ENCODE data around the gene NINL.
A peak's percentile ranks its signal among the peaks of the same experiment; 100 is the strongest.
"Not testable (repeated sequence)": the region's sequence is repeated elsewhere in the genome, so short reads cannot be mapped to it uniquely, and the experiment has no call there.

NINL gene

DNA sequence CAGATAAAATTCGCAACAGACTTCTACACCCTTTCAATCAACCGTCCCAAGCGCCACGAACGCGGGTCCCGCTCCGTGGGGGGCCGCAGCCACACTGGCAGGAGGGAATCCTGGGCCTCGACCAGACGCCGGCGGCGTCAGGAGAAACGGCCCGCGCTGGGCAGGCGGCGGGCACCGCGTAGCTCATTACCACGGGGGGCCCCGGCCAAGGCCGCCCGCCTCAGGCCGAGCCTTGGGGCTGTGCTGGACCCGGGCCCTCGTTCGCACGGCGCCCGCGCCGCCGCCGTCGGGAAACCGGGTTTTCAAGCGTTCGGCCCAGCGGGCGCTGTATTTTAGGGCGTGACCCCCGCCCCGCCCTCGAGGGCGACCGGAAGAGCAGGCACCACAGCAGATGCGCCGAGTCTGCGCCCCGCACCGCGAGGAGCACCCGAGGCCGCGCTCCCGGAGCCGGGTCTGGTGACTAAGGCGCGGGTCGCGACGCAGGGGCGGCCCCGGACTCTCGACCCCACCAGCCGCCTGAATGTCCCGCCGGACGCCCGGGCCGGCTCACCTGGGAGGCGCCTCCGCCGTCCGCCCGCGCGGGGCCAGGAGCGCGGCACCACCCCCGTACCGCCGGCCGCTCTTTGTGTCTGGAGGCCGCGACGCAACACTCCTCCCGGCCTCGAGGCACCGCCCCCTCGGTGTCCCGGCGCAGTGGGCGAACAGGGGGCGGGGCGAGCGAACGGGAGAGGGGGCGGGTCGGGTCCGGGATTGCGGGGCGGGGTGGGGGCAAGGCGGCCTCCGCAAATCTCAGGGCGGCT lies at the start of gene NINL:
TSS of gene NINL (minus strand) at position 627 of the 800 bp plus-strand sequence. CDS start 58,944 bp downstream, outside the sequence.
- peak in 1 of 3 donors; percentile 21 for DNase-seq (ENCODE audit: low read depth in 3 of 3, low spot score in 1 of 3)

DNA sequence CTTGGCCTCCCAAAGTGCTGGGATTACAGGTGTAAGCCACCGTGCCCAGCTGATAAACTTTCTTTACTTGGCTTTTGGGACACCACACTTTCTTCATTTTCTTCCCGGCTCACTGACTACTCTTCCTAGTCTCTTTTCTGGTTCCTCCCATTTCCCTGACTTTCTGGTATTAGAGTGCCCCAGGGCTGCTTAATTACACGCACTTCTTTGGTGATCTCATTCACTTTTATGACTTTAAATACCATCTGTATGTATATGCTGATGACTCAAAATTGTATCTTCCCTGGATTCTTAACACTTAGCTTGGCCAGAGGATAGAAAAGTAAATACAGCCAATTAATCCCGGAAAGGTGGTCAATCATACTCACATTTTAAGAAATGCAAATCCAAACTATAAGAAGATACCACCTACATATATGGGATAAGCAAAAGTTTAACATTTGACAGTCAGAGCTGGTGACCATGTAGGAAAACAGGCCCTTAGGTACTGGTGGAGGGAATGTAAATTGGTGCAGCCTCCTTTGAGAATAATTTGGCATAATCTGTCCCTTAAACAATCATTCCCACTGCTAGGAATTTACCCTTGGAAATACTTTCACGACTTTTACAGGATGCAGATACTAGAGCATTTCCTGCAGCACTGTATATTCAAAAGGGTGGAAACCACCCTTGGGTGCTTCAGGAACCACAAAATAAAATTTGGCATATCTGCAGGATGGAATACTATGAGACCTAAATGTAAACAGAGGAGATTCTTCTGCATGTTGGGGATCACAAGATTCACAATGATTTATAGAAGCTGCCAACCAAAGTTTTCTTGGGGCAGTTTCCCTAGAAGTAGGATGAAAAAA lies 47.8 kb upstream of the NINL start:
- no peak for DNase-seq (ENCODE audit: low read depth in 3 of 3, low spot score in 1 of 3)

DNA sequence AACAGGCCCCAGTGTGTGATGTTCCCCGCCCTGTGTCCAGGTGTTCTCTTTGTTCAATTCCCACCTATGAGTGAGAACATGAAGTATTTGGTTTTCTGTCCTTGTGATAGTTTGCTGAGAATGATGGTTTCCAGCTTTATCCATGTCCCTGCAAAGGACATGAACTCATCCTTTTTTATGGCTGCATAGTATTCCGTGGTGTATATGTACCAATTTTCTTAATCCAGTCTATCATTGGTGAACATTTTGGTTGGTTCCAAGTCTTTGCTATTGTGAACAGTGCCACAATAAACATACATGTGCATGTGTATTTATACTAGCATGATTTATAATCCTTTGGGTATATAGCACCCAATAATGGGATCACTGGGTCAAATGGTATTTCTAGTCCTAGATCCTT lies 45.3 kb upstream of the NINL start:
- not testable (repeated sequence) for DNase-seq (ENCODE audit: low read depth in 3 of 3, low spot score in 1 of 3)

DNA sequence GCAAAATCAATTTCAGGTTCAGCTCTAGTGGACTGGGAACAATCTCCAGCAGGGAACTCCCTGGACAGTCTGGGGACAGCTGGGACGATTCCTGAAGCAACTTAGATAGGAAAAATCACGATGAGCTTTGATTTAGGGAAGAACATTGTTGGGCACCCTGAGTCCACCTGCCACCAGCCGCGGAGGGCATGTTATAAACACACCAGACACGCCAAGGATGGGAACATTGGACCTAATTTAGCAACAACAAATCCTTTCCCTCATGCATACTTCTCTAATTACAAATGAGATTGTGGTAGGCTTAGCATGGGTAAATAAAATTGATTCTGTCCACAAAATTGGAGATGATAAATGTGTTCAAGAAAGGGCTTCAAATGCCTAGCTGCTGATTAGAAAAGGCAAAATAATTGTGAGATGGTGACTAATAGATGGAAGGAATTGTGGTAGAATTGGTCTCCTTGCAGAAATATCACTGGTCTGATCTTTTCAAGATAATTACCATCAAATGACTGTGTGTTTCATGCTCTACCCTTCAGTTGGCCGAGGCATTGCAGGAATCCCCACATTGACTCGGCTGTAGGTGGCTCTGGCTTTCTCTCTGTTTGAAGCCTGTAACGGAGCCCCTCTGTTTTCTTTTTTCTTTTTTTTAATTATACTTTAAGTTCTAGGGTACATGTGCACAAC lies 44.6 kb upstream of the NINL start:
- no peak for DNase-seq (ENCODE audit: low read depth in 3 of 3, low spot score in 1 of 3)

DNA sequence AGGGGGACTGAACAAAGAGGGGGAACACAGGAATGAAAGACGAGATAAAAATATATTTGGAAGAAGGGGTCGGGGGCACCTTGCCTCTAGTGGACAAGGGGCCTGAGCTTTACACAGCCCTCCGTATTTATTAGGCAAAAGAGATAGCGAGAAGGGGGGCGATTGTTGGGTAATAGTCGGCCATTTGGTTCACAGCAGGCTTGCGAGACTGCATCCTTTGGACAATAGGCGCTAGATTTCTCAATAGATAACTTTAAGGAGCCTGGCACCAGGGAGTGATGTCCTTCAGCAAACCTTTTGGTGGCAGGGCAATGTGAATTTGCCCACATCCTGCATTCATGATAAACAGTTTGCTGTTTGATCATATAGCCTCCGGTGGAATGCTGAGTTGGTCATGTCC lies 41.4 kb upstream of the NINL start:
- no peak for DNase-seq (ENCODE audit: low read depth in 3 of 3, low spot score in 1 of 3)

DNA sequence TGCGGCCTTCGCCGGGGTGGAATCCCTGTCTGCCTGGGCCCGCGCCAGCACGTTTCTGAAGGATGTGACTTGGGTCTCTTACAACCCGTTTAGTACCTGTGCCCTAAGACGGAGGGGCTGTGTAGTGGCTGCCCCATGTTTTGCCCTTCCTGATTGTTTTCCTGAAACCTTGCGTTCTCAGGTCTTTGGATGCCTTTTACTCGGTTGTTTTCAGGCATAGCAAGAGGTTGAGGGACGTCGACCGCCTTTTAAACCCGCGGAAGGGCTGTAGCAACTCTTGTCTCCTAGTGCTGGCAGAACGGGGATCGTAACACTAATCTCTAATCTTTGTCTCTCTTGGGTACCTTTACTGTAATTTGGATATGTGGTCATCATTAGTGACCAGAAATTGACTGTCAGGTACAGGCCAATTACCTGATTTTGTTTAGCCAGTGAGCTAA lies 39.2 kb upstream of the NINL start:
- DNase-seq (ENCODE audit: low read depth in 3 of 3, low spot score in 1 of 3) = no peak

DNA sequence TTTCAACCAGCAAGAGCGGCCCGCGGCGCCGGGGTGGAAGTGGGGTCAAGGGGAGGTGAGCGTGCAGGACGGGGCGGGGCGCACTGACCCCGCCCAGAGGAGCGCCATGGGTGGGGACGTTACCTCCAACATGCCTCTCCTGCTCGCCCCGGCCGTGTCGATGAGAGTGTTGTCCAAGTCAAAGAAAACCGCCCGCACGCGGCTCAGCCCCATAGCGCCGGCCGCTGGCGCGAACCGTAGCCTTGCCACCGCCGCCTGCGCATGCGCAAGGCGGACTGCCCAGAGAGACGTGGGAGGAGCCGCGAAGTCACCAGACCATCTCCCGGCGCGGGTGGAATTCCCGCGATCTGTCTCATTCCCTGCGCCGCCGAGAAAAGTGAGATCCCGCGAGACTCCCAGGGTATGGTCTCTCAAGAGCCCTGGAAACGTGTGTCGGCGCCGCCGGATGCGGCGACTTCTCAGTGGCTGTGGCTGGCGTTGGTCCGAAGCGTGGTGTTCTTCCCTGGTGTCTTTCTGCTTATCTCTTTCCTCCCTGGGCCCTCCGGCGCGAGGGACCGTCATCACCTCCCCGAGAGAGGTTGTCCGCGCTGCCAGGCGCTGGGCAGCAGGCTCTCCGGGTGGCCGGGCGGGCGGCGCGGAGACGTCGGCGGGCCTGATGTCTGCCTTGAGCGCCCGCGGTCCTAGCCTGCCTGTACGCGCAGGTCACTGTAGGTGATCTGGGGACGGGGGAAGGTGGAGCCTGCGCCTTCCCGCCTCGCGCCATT lies 38.6 kb upstream of the NINL start, which contains the start of gene NANP:
TSS of gene NANP (minus strand) at position 279 of the 764 bp plus-strand sequence. CDS start at position 213, 66 bp downstream.
- DNase-seq (ENCODE audit: low read depth in 3 of 3, low spot score in 1 of 3) = peak; percentile 59 to 73 (median 61)

DNA sequence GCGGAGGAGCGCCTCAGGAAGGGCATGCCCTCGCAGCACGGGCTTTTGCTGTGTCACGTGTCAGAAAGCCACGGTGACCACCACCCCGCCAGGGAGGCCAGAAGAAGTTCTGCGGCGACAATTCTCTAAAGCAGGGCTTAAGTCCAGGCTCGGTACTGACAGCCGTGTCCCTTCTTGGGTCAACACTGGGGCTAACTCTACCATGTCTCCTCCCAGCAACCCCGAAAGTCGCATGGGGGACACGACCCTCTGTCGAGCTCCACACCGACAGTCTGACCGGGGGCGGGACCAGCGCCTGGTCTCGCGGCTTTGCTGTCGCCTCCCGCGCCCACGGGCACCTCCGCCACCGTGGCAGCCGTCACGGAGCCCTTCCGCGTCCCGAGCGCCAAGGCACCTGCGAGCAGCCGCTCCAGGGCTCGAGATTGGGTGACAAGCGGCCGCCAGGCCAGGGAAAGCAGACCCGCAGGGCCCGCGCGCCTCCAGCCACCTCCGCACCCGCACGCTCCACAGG lies 37.9 kb upstream of the NINL start:
- DNase-seq (ENCODE audit: low read depth in 3 of 3, low spot score in 1 of 3) = peak in 2 of 3 donors; percentile 0 to 10

DNA sequence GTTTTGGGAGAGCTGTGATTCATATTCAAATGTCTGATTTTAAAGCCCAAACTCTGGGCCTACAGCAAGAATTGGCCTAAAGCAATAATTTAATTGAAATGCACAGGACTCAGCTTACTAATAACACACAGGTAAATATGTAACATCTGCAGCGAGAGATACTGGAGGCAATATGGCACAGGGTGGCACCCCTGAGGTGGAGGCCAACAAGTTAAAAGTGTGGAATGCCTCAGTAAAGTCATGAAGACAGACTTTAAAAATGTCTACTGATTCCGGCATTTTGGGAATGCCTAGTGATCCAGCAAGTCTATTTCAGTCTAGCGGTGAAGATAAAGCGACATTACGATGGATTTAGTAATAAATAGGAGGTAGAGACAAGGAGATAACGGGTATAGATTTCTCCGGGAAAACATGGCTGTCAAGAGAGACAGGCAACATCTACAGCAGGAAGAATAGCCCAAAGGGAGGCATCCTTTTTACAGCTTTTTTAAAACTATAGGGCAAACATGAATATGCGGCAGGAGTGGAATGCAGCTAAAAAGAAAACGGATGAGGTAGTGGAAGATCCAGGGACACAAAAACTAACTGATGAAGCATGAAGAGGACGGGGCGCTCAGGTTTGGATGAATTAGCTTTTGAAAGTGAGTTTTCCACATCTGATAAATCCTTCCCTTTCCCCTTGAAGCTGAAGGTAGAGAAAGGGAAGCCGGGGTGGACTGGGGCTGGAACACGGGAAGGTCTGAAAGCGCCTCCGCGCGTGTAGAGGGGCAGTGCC lies 37.3 kb upstream of the NINL start:
- DNase-seq (ENCODE audit: low read depth in 3 of 3, low spot score in 1 of 3) = no peak

DNA sequence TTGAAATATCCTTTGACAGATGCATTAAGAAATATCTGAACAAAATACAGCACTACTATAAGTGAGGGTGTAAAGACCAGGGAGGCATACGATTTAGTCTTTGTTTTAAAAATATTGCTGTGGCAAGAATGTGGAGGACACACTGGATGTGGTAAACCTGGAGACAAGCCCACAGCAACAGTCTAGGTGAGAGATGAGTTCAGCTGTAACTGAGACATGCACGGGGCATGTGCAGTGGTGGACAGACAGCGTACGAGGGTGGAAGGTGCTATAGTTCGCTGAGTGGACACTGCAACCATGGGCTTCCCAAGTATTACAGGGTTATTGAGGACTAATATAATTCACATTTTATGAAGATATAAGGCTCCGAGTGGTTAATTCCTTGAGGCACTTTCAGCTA lies 36.7 kb upstream of the NINL start:
- DNase-seq (ENCODE audit: low read depth in 3 of 3, low spot score in 1 of 3) = no peak

DNA sequence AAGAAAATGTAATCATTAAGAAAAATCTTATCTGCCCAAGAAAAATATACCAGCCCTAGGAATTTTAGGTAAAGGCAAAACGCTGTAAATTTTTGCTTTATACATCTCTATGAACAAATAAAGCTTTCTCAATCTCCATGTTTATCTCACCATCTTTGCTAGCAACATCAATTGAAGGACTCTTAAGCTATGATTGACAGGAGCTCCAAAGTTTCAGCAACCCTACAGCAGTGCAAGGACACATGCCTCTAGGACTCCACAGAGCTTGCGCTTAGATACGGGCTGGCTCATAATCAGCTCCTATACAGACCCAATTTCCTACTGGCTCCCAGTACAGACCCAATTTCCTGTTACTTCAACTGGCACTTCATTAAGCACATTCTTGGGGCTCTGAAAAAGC lies 34.2 kb upstream of the NINL start:
- DNase-seq (ENCODE audit: low read depth in 3 of 3, low spot score in 1 of 3) = no peak

DNA sequence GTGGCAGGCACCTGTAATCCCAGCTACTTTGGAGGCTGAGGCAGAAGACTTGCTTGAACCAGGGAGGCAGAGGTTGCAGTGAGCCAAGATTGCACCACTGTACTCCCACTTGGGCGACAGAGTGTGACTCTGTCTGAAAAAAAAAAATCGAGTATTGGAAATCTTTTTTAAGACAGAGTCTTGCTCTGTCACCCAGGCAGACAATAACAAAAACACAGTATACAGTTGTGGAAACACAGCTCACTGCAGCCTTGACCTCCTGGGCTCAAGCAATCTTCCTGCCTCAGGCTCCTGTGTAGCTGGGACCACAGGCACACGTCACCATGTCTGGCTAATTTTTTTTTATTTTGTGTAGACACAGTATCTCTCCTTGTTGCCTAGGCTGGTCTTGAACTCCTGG lies 23.4 kb upstream of the NINL start:
- no peak for DNase-seq (ENCODE audit: low read depth in 3 of 3, low spot score in 1 of 3)

DNA sequence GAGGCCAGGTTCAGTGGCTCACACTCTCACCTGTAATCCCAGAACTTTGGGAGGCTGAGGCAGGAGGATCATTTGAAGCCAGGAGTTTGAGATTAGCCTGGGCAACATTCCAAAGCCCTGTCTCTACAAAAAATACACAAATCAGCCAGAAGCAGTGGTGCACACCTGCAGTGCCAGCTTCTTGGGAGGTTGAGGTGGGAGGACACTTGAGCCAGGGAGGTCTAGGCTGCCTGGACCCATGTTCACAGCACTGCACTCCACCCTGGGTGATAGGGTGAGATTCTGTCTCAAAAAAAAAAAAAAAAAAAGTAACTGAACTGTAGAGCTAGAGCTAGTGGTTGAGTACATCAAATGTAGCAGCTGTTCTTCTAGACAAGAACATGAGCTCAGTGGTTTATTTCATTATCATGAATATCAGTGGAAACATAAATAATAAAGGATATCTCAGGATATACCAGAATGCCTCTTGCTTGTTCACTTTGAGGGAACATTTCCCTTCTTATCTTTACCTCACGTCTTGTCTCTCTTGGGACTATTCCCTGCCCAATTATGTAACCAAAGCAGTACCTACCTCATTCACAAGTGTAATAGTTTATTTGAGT lies 20.9 kb upstream of the NINL start:
- no peak for DNase-seq (ENCODE audit: low read depth in 3 of 3, low spot score in 1 of 3)

DNA sequence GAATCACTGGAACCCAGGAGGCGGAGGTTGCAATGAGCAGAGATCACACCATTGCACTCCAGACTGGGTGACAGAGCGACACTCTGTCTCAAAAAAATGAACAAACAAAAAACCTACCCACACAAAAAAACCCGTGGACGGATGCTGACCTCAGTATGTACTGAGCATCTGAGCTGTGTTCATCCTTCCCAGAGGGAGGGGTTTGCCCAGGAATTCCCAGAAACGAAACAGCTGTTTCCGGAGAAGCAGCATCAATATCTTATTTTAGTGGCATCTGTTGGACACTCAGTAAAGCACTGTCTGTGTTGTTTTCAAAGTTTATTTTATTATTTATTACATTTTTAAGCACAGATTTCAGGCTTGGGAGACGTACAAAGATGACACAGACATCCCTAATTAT lies 19.8 kb upstream of the NINL start:
- DNase-seq (ENCODE audit: low read depth in 3 of 3, low spot score in 1 of 3) = no peak

DNA sequence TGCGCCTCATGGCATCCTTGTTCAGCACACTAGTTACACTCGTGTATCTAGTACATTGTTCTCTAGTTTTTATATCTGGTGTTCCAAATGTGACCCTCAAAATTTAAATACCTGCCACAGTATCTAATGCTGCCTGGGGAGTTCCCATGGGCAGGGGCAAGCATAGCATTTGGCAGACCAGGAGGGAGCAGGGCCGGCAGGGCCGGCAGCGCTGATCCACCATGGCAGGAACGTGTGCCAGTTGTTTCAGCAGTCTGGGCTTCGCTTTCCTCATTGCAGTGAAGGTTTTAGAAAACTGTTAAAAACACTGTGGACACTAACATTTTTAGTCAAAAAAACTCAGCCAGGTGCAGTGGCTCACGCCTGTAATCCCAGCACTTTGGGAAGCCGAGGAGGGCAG lies 19.3 kb upstream of the NINL start:
- no peak for DNase-seq (ENCODE audit: low read depth in 3 of 3, low spot score in 1 of 3)

DNA sequence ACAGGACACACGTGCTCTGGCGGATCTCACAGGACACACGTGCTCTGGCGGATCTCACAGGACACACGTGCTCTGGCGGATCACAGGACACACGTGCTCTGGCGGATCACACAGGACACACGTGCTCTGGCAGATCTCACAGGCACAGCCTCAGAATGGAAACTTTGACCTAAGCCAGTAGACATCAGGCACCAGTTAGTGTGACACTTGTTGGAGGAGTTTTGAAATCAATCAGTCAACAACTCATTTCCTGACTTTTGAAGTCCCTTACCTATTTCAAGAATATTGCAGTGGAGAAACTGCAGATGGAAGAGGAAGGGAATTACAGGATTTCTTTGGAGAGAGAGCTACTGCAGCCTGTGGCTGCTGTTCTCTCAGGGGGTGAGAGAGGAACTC lies 17.6 kb upstream of the NINL start:
- not testable (repeated sequence) for DNase-seq (ENCODE audit: low read depth in 3 of 3, low spot score in 1 of 3)

DNA sequence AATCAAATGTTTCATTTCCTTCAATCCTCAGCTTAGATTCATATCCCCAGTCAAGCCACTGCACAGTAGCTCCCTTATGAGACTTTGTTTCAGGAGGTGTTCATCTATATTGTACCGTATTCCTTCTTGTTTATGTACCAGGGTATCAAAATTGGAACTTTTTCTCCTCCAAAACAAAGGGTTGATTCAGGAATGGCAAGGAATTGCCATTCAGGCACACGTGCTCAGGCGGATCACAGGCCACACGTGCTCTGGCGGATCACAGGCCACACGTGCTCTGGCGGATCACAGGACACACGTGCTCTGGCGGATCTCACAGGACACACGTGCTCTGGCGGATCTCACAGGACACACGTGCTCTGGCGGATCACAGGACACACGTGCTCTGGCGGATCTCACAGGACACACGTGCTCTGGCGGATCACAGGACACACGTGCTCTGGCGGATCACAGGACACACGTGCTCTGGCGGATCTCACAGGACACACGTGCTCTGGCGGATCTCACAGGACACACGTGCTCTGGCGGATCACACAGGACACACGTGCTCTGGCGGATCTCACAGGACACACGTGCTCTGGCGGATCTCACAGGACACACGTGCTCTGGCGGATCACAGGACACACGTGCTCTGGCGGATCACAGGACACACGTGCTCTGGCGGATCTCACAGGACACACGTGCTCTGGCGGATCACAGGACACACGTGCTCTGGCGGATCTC lies 17.0 kb upstream of the NINL start:
- not testable (repeated sequence) for DNase-seq (ENCODE audit: low read depth in 3 of 3, low spot score in 1 of 3)

DNA sequence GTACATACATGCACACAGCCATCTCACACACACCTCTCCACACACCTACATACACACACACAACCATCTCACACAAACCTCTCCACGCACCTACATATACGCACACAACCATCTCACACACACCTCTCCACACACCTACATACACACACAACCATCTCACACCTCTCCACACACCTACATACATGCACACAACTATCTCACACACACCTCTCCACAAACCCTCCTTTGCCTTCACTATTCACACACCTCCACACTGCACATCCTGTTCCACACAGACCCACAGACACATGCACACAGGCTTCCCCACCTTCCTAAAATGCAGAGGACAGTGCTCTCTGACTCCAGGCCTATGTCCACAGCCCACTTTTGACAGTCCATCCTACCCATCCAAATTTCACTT lies 16.3 kb upstream of the NINL start:
- DNase-seq (ENCODE audit: low read depth in 3 of 3, low spot score in 1 of 3) = no peak

DNA sequence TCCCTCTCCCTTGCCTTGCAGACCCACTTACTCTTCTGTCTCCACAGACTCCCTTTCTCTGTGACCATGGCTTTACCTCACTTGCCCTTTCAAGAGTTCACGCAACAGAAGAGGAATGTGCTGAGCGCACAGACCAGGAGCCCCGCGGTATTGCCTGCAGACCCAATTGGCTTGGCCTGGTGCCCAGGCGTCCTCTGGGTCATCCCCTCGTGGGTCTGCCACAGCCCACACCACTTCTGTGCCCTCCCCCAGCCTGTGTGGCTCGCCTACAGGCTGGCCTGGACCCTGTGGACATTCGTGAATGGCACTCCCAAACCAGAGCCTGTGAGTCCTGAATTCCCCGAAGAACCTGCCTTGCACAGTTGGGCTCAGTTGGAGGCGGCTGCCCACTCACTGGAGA lies 15.3 kb upstream of the NINL start:
- no peak for DNase-seq (ENCODE audit: low read depth in 3 of 3, low spot score in 1 of 3)
